Measurements from ENCODE around the gene L3MBTL4.

DNA sequence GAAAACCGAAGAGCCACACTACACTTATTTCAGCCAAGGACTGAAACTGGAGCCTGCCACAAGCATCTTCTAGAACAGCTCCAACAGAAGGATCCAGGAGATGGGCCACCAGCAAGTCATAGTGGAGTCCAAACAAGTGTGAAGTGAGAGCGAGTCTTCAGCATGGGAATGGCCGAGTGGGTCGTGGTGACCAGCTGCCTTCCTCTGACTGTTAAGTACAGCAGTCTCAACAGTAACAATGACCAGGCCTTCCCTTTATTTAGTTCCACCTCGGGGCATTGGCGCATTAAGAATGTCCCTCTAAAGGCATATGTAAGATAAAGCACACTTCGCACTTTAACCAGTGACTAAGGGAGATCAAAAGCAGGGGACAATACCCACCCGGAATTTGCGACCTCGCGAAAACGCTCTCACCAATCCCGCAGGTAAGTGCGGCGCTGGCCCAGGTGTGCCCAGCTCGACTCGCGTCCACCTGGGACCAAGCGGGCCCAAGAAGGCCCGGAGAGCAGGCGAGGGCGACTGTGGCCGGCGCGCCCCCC is 1.1 kb downstream of the L3MBTL4 start:
- TF ChIP-seq, protein P1, sequence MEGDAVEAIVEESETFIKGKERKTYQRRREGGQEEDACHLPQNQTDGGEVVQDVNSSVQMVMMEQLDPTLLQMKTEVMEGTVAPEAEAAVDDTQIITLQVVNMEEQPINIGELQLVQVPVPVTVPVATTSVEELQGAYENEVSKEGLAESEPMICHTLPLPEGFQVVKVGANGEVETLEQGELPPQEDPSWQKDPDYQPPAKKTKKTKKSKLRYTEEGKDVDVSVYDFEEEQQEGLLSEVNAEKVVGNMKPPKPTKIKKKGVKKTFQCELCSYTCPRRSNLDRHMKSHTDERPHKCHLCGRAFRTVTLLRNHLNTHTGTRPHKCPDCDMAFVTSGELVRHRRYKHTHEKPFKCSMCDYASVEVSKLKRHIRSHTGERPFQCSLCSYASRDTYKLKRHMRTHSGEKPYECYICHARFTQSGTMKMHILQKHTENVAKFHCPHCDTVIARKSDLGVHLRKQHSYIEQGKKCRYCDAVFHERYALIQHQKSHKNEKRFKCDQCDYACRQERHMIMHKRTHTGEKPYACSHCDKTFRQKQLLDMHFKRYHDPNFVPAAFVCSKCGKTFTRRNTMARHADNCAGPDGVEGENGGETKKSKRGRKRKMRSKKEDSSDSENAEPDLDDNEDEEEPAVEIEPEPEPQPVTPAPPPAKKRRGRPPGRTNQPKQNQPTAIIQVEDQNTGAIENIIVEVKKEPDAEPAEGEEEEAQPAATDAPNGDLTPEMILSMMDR (IDR thresholded peaks at IDR 0.05 in 2 of 3, conservative IDR thresholded peaks at IDR 0.05 in 1 of 3; ENCODE audit: borderline replicate concordance in 1 of 3, insufficient read depth in 1 of 3, low read depth in 2 of 3, low read length in 2 of 3), result no peak
- TF ChIP-seq, protein P2, sequence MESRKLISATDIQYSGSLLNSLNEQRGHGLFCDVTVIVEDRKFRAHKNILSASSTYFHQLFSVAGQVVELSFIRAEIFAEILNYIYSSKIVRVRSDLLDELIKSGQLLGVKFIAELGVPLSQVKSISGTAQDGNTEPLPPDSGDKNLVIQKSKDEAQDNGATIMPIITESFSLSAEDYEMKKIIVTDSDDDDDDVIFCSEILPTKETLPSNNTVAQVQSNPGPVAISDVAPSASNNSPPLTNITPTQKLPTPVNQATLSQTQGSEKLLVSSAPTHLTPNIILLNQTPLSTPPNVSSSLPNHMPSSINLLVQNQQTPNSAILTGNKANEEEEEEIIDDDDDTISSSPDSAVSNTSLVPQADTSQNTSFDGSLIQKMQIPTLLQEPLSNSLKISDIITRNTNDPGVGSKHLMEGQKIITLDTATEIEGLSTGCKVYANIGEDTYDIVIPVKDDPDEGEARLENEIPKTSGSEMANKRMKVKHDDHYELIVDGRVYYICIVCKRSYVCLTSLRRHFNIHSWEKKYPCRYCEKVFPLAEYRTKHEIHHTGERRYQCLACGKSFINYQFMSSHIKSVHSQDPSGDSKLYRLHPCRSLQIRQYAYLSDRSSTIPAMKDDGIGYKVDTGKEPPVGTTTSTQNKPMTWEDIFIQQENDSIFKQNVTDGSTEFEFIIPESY (IDR thresholded peaks at IDR 0.05; ENCODE audit: extremely low read depth, insufficient replicate concordance, low read length), result no peak
- TF ChIP-seq POLR2A (IDR thresholded peaks at IDR 0.05; ENCODE audit: borderline replicate concordance, extremely low read depth, insufficient read depth, insufficient read length), result no peak
- no peak for TF ChIP-seq ELF1 (IDR thresholded peaks at IDR 0.05; ENCODE audit: borderline replicate concordance, low read depth)
- no peak for TF ChIP-seq EZH2 (IDR thresholded peaks at IDR 0.05)
- TF ChIP-seq JUND (IDR thresholded peaks at IDR 0.05), result no peak
- no peak for TF ChIP-seq EZH2phosphoT487 (IDR thresholded peaks at IDR 0.05; ENCODE audit: borderline replicate concordance)
- TF ChIP-seq, protein P3, sequence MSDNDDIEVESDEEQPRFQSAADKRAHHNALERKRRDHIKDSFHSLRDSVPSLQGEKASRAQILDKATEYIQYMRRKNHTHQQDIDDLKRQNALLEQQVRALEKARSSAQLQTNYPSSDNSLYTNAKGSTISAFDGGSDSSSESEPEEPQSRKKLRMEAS (IDR thresholded peaks at IDR 0.05), result no peak
- TF ChIP-seq EGR1 (IDR thresholded peaks at IDR 0.05; ENCODE audit: low read depth), result no peak
- TF ChIP-seq, protein P4, sequence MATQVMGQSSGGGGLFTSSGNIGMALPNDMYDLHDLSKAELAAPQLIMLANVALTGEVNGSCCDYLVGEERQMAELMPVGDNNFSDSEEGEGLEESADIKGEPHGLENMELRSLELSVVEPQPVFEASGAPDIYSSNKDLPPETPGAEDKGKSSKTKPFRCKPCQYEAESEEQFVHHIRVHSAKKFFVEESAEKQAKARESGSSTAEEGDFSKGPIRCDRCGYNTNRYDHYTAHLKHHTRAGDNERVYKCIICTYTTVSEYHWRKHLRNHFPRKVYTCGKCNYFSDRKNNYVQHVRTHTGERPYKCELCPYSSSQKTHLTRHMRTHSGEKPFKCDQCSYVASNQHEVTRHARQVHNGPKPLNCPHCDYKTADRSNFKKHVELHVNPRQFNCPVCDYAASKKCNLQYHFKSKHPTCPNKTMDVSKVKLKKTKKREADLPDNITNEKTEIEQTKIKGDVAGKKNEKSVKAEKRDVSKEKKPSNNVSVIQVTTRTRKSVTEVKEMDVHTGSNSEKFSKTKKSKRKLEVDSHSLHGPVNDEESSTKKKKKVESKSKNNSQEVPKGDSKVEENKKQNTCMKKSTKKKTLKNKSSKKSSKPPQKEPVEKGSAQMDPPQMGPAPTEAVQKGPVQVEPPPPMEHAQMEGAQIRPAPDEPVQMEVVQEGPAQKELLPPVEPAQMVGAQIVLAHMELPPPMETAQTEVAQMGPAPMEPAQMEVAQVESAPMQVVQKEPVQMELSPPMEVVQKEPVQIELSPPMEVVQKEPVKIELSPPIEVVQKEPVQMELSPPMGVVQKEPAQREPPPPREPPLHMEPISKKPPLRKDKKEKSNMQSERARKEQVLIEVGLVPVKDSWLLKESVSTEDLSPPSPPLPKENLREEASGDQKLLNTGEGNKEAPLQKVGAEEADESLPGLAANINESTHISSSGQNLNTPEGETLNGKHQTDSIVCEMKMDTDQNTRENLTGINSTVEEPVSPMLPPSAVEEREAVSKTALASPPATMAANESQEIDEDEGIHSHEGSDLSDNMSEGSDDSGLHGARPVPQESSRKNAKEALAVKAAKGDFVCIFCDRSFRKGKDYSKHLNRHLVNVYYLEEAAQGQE (IDR thresholded peaks at IDR 0.05; ENCODE audit: low read depth), result no peak
- no peak for TF ChIP-seq CEBPB (IDR thresholded peaks at IDR 0.05; ENCODE audit: low read depth)
- no peak for TF ChIP-seq SRF (IDR thresholded peaks at IDR 0.05; ENCODE audit: low read depth)
